ENCODE results near the gene HDAC4.
"Not testable (repeated sequence)": the region's sequence is repeated elsewhere in the genome, so short reads cannot be mapped to it uniquely, and the experiment has no call there.

The HDAC4 gene

GRCh38 chr2:239400596-239401066 lies at the start of gene HDAC4:
Gene HDAC4, minus strand, starts transcription at chr2:239401020. Its CDS starts 48,321 bp downstream, at chr2:239352699.
- Histone ChIP-seq H3K4me1 (ENCODE audit: control insufficient read depth in 5 of 5, insufficient read depth in 5 of 5, low read length in 5 of 5) (peaks cover 0 to 27% (median 24%) of the 10 kb centered on the region in 5 donors), H3K4me3 (ENCODE audit: low read depth in 1 of 5, low read length in 5 of 5) (peak within 1 kb of the TSS; percentile 63 to 97 (median 87)), H3K9me3 (ENCODE audit: control insufficient read depth in 5 of 5, low read length in 5 of 5) (no peaks in the 10 kb centered on the region), H3K27me3 (ENCODE audit: control insufficient read depth in 5 of 5, insufficient read depth in 4 of 5, low read length in 5 of 5) (no peaks in the 10 kb centered on the region), H3K36me3 (ENCODE audit: control insufficient read depth in 5 of 5, insufficient read depth in 5 of 5, low read length in 5 of 5) (no peaks in the 10 kb centered on the region), H3K27ac (ENCODE audit: low read depth, low read length) (peak within 1 kb of the TSS; percentile 98), H3K9ac (ENCODE audit: low read length in 5 of 5) (peak within 1 kb of the TSS; percentile 48 to 99 (median 98))

GRCh38 chr2:239449468-239449867 lies 48.6 kb upstream of the HDAC4 start:
- H3K36me3 ChIP-seq (ENCODE audit: control insufficient read depth in 5 of 5, insufficient read depth in 5 of 5, low read length in 5 of 5); H3K27ac ChIP-seq (ENCODE audit: low read depth, low read length); H3K4me3 ChIP-seq (ENCODE audit: low read depth in 1 of 5, low read length in 5 of 5); H3K27me3 ChIP-seq (ENCODE audit: control insufficient read depth in 5 of 5, insufficient read depth in 4 of 5, low read length in 5 of 5); H3K9ac ChIP-seq (ENCODE audit: low read length in 5 of 5): not testable (repeated sequence)
- H3K4me1 ChIP-seq (ENCODE audit: control insufficient read depth in 5 of 5, insufficient read depth in 5 of 5, low read length in 5 of 5), result peaks cover 0 to 16% (median 12%) of the 10 kb centered on the region in 5 donors
- peaks cover 0 to 10% (median 8%) of the 10 kb centered on the region in 5 donors for H3K9me3 ChIP-seq (ENCODE audit: control insufficient read depth in 5 of 5, low read length in 5 of 5)

- peak overlapping the region; percentile 61 for H3K27ac ChIP-seq (ENCODE audit: low read depth, low read length)
- no peaks in the 10 kb centered on the region for H3K36me3 ChIP-seq (ENCODE audit: control insufficient read depth in 5 of 5, insufficient read depth in 5 of 5, low read length in 5 of 5)
- no peaks in the 10 kb centered on the region for H3K9me3 ChIP-seq (ENCODE audit: control insufficient read depth in 5 of 5, low read length in 5 of 5)
- H3K4me3 ChIP-seq (ENCODE audit: low read depth in 1 of 5, low read length in 5 of 5), result no peak overlapping the region
- peaks cover 0 to 19% (median 14%) of the 10 kb centered on the region in 5 donors for H3K4me1 ChIP-seq (ENCODE audit: control insufficient read depth in 5 of 5, insufficient read depth in 5 of 5, low read length in 5 of 5)
- H3K27me3 ChIP-seq (ENCODE audit: control insufficient read depth in 5 of 5, insufficient read depth in 4 of 5, low read length in 5 of 5), result peaks cover 0 to under 1% (median under 1%) of the 10 kb centered on the region in 5 donors
- peak overlapping the region in 1 of 5 donors; percentile 59 for H3K9ac ChIP-seq (ENCODE audit: low read length in 5 of 5)
Measured at GRCh38 chr2:239445771-239446524, 45.1 kb upstream of the HDAC4 start.

GRCh38 chr2:239444626-239445577 lies 44.1 kb upstream of the HDAC4 start:
- peaks cover 5 to 11% (median 7%) of the 10 kb centered on the region in 5 donors for H3K27me3 ChIP-seq (ENCODE audit: control insufficient read depth in 5 of 5, insufficient read depth in 4 of 5, low read length in 5 of 5)
- H3K4me1 ChIP-seq (ENCODE audit: control insufficient read depth in 5 of 5, insufficient read depth in 5 of 5, low read length in 5 of 5), result peaks cover 0 to 25% (median 14%) of the 10 kb centered on the region in 5 donors
- H3K9me3 ChIP-seq (ENCODE audit: control insufficient read depth in 5 of 5, low read length in 5 of 5), result no peaks in the 10 kb centered on the region
- H3K36me3 ChIP-seq (ENCODE audit: control insufficient read depth in 5 of 5, insufficient read depth in 5 of 5, low read length in 5 of 5), result no peaks in the 10 kb centered on the region
- no peak overlapping the region for H3K9ac ChIP-seq (ENCODE audit: low read length in 5 of 5)
- H3K4me3 ChIP-seq (ENCODE audit: low read depth in 1 of 5, low read length in 5 of 5), result no peak overlapping the region
- H3K27ac ChIP-seq (ENCODE audit: low read depth, low read length), result peak overlapping the region; percentile 61

- H3K4me1 ChIP-seq (ENCODE audit: control insufficient read depth in 5 of 5, insufficient read depth in 5 of 5, low read length in 5 of 5), result peaks cover 0 to 32% (median 14%) of the 10 kb centered on the region in 5 donors
- no peaks in the 10 kb centered on the region for H3K36me3 ChIP-seq (ENCODE audit: control insufficient read depth in 5 of 5, insufficient read depth in 5 of 5, low read length in 5 of 5)
- H3K27me3 ChIP-seq (ENCODE audit: control insufficient read depth in 5 of 5, insufficient read depth in 4 of 5, low read length in 5 of 5), result peaks cover 7 to 16% (median 14%) of the 10 kb centered on the region in 5 donors
- H3K9ac ChIP-seq (ENCODE audit: low read length in 5 of 5), result no peak overlapping the region
- no peaks in the 10 kb centered on the region for H3K9me3 ChIP-seq (ENCODE audit: control insufficient read depth in 5 of 5, low read length in 5 of 5)
- H3K27ac ChIP-seq (ENCODE audit: low read depth, low read length), result no peak overlapping the region
- H3K4me3 ChIP-seq (ENCODE audit: low read depth in 1 of 5, low read length in 5 of 5), result no peak overlapping the region
Measured at GRCh38 chr2:239443666-239444567, 43.1 kb upstream of the HDAC4 start.

GRCh38 chr2:239443102-239443620 lies 42.3 kb upstream of the HDAC4 start:
- Histone ChIP-seq H3K9ac (ENCODE audit: low read length in 5 of 5) (no peak overlapping the region), H3K36me3 (ENCODE audit: control insufficient read depth in 5 of 5, insufficient read depth in 5 of 5, low read length in 5 of 5) (no peaks in the 10 kb centered on the region), H3K4me1 (ENCODE audit: control insufficient read depth in 5 of 5, insufficient read depth in 5 of 5, low read length in 5 of 5) (peaks cover 0 to 32% (median 14%) of the 10 kb centered on the region in 5 donors), H3K27me3 (ENCODE audit: control insufficient read depth in 5 of 5, insufficient read depth in 4 of 5, low read length in 5 of 5) (peaks cover 7 to 16% (median 14%) of the 10 kb centered on the region in 5 donors), H3K9me3 (ENCODE audit: control insufficient read depth in 5 of 5, low read length in 5 of 5) (no peaks in the 10 kb centered on the region), H3K27ac (ENCODE audit: low read depth, low read length) (no peak overlapping the region), H3K4me3 (ENCODE audit: low read depth in 1 of 5, low read length in 5 of 5) (no peak overlapping the region)

- H3K4me1 ChIP-seq (ENCODE audit: control insufficient read depth in 5 of 5, insufficient read depth in 5 of 5, low read length in 5 of 5), result peaks cover 0 to 37% (median 14%) of the 10 kb centered on the region in 5 donors
- no peak overlapping the region for H3K27ac ChIP-seq (ENCODE audit: low read depth, low read length)
- H3K36me3 ChIP-seq (ENCODE audit: control insufficient read depth in 5 of 5, insufficient read depth in 5 of 5, low read length in 5 of 5), result no peaks in the 10 kb centered on the region
- H3K27me3 ChIP-seq (ENCODE audit: control insufficient read depth in 5 of 5, insufficient read depth in 4 of 5, low read length in 5 of 5), result peaks cover 7 to 16% (median 14%) of the 10 kb centered on the region in 5 donors
- no peak overlapping the region for H3K9ac ChIP-seq (ENCODE audit: low read length in 5 of 5)
- H3K4me3 ChIP-seq (ENCODE audit: low read depth in 1 of 5, low read length in 5 of 5), result no peak overlapping the region
- H3K9me3 ChIP-seq (ENCODE audit: control insufficient read depth in 5 of 5, low read length in 5 of 5), result no peaks in the 10 kb centered on the region
Measured at GRCh38 chr2:239442192-239442591, 41.4 kb upstream of the HDAC4 start.

- Histone ChIP-seq H3K9ac (ENCODE audit: low read length in 5 of 5) (no peak overlapping the region), H3K36me3 (ENCODE audit: control insufficient read depth in 5 of 5, insufficient read depth in 5 of 5, low read length in 5 of 5) (no peaks in the 10 kb centered on the region), H3K4me1 (ENCODE audit: control insufficient read depth in 5 of 5, insufficient read depth in 5 of 5, low read length in 5 of 5) (peaks cover 0 to 37% (median 14%) of the 10 kb centered on the region in 5 donors), H3K4me3 (ENCODE audit: low read depth in 1 of 5, low read length in 5 of 5) (peak overlapping the region in 2 of 5 donors; percentile 35 to 42), H3K9me3 (ENCODE audit: control insufficient read depth in 5 of 5, low read length in 5 of 5) (peaks cover 0 to 4% (median 2%) of the 10 kb centered on the region in 5 donors), H3K27me3 (ENCODE audit: control insufficient read depth in 5 of 5, insufficient read depth in 4 of 5, low read length in 5 of 5) (peaks cover 7 to 16% (median 14%) of the 10 kb centered on the region in 5 donors), H3K27ac (ENCODE audit: low read depth, low read length) (no peak overlapping the region)
Measured at GRCh38 chr2:239441261-239442078, 40.6 kb upstream of the HDAC4 start.
